CD4-positive, CD25-positive, alpha-beta regulatory T cell (primary cell): ENCODE results near the gene MAST4. TPM values are rescaled to one million over a fixed set of nuclear protein-coding genes. Genes with fewer than 3 reads are reported as not detected.

Experiments used
- ATAC-seq, 2 donors: fragments of 150-1000 bp; cut with Tn5 transposase; one replicate each; pipeline ENCODE4 v1.10.0; 2021; ENCODE audit warnings: low read depth in 2 of 2, moderate number of reproducible peaks in 2 of 2, moderate library complexity in 1 of 2
- DNase-seq, 3 donors: peaks; one replicate each; pipeline versions ENCODE4 v3.0.0 to v3.0.0-alpha.2; 2012 to 2022; ENCODE audit warnings: mixed read lengths in 1 of 3
- H3K27ac ChIP-seq: one replicate; pipeline ENCODE4 v1.7.0; 2013; ENCODE audit warnings: mild to moderate bottlenecking, low read length; ENCODE audit not compliant: insufficient read depth, poor library complexity, severe bottlenecking
- H3K27me3 ChIP-seq: one replicate; pipeline ENCODE4 v1.7.0; 2013; ENCODE audit warnings: low read length; ENCODE audit not compliant: control insufficient read depth, insufficient read depth
- H3K36me3 ChIP-seq: one replicate; pipeline ENCODE4 v1.7.0; 2013; ENCODE audit warnings: mild to moderate bottlenecking, low read length, moderate library complexity; ENCODE audit not compliant: control insufficient read depth, insufficient read depth
- H3K4me1 ChIP-seq: 2 replicates; pipeline ENCODE4 v1.7.0; 2013; ENCODE audit warnings: mild to moderate bottlenecking, low read length; ENCODE audit not compliant: insufficient read depth, control insufficient read depth, poor library complexity, severe bottlenecking
- H3K4me3 ChIP-seq: one replicate; pipeline ENCODE4 v1.7.0; 2013; ENCODE audit warnings: low read depth, mild to moderate bottlenecking, low read length, moderate library complexity
- H3K9me3 ChIP-seq, 2 experiments: 1 replicate in 1 of 2; 2 replicates in 1 of 2; pipeline ENCODE4 v1.7.0; 2013; ENCODE audit warnings: low read length in 2 of 2, mild to moderate bottlenecking in 1 of 2, moderate library complexity in 1 of 2; ENCODE audit not compliant: control insufficient read depth in 2 of 2
- H3K27ac Mint-ChIP-seq, 3 donors: one replicate each; pipeline ENCODE4 v1.8.0; 2020 to 2022; ENCODE audit warnings: mild to moderate bottlenecking in 3 of 3, mixed read lengths in 3 of 3, moderate library complexity in 2 of 3
- H3K27me3 Mint-ChIP-seq: one replicate; pipeline ENCODE4 v1.8.0; 2022; ENCODE audit warnings: mild to moderate bottlenecking, mixed read lengths
- H3K36me3 Mint-ChIP-seq: one replicate; pipeline ENCODE4 v1.8.0; 2020; ENCODE audit warnings: mixed read lengths
- H3K4me1 Mint-ChIP-seq, 4 donors: one replicate each; pipeline ENCODE4 v1.8.0; 2020 to 2022; ENCODE audit warnings: mixed read lengths in 4 of 4, mild to moderate bottlenecking in 1 of 4
- H3K4me3 Mint-ChIP-seq, 4 donors: one replicate each; pipeline ENCODE4 v1.8.0; 2020 to 2022; ENCODE audit warnings: mild to moderate bottlenecking in 4 of 4, mixed read lengths in 4 of 4, moderate library complexity in 3 of 4
- H3K9me3 Mint-ChIP-seq, 7 donors: one replicate each; pipeline ENCODE4 v1.8.0; 2020 to 2022; ENCODE audit warnings: mixed read lengths in 7 of 7, mild to moderate bottlenecking in 3 of 7, moderate library complexity in 2 of 7
- polyA plus RNA-seq, 4 donors: library from polyadenylated mRNA; unstranded; fragments of 300-500 nt; fragmentation: Illumina TruSeq; gene quantifications; one replicate each; pipeline ENCODE4 v1.2.3, GENCODE V29; 2021
- total RNA-seq: library from RNA; stranded (reverse); gene quantifications from one replicate; pipeline ENCODE4 v1.2.3, GENCODE V29; 2022

Gene MAST4
- total and polyA plus RNA-seq, 5 donors from 2014 or later = 11.7 to 54.1 (median 12.7) TPM

DNA sequence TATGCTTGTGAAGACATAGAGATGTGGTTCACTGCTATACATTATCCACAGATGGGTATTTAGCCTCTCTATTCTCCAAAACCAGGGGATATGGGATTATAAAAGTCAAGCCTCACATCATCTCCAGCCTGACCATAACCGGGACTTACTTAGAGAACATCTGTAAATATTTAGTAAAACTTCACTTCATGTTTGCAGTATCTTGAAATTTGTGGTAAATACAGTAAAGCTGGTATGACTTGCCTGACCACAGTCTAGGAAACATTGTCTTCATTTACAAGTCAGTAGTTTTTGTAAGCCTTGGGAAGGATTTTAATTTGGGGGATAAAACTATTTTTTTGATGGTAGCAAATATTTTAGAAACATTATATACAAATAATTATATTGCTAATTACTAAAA lies 64.2 kb downstream of the MAST4 start:
- no peaks in the 10 kb centered on the region for H3K4me1 Mint-ChIP-seq
- H3K9me3 ChIP-seq = no peaks in the 10 kb centered on the region
- no peak overlapping the region for H3K27ac Mint-ChIP-seq
- no peaks in the 10 kb centered on the region for H3K36me3 Mint-ChIP-seq
- H3K27me3 Mint-ChIP-seq = peaks cover 4% of the 10 kb centered on the region
- H3K36me3 ChIP-seq = no peaks in the 10 kb centered on the region
- H3K4me1 ChIP-seq = no peaks in the 10 kb centered on the region
- H3K27me3 ChIP-seq = peaks cover 8% of the 10 kb centered on the region
- ATAC-seq (no peak), DNase-seq (no peak)
- H3K9me3 Mint-ChIP-seq = no peaks in the 10 kb centered on the region
- H3K4me3 ChIP-seq = no peak overlapping the region
- H3K4me3 Mint-ChIP-seq = no peak overlapping the region
- H3K27ac ChIP-seq = no peak overlapping the region

GRCh38 chr5:66661149-66661548 lies 65.0 kb downstream of the MAST4 start:
- peaks cover 8% of the 10 kb centered on the region for H3K27me3 ChIP-seq
- Mint-ChIP-seq H3K4me3 (no peak overlapping the region), H3K4me1 (no peaks in the 10 kb centered on the region), H3K9me3 (no peaks in the 10 kb centered on the region), H3K27ac (no peak overlapping the region), H3K27me3 (peaks cover 4% of the 10 kb centered on the region), H3K36me3 (no peaks in the 10 kb centered on the region)
- no peak for ATAC-seq
- H3K4me1 ChIP-seq = no peaks in the 10 kb centered on the region
- H3K36me3 ChIP-seq = no peaks in the 10 kb centered on the region
- no peak overlapping the region for H3K4me3 ChIP-seq
- H3K9me3 ChIP-seq = no peaks in the 10 kb centered on the region
- H3K27ac ChIP-seq = no peak overlapping the region
- no peak for DNase-seq

DNA sequence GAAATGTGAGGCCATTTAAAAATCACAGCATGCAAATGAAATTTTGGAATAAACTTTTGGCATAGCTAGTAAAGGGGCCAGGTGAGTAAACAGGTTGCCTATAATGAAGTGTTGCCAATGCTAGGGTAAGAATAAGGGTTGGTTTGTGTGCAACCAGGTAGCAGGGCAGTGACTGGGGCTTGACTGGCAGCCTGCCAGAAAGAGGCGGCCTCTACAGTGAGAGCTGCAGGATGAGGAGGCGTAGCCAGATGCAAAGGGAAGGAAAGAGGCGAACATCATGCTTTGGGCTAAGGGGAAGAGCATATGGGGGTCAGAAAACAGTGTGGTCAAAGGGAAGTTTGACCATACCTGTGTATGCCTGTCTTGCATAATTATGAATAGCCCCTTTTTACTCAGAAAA lies 70.6 kb downstream of the MAST4 start:
- Mint-ChIP-seq H3K4me1 (no peaks in the 10 kb centered on the region), H3K36me3 (no peaks in the 10 kb centered on the region), H3K4me3 (no peak overlapping the region), H3K27me3 (peaks cover 4% of the 10 kb centered on the region), H3K27ac (no peak overlapping the region), H3K9me3 (no peaks in the 10 kb centered on the region)
- DNase-seq = no peak
- Histone ChIP-seq H3K27ac (no peak overlapping the region), H3K4me1 (no peaks in the 10 kb centered on the region), H3K36me3 (no peaks in the 10 kb centered on the region), H3K9me3 (no peaks in the 10 kb centered on the region), H3K4me3 (no peak overlapping the region), H3K27me3 (no peaks in the 10 kb centered on the region)
- ATAC-seq = no peak

DNA sequence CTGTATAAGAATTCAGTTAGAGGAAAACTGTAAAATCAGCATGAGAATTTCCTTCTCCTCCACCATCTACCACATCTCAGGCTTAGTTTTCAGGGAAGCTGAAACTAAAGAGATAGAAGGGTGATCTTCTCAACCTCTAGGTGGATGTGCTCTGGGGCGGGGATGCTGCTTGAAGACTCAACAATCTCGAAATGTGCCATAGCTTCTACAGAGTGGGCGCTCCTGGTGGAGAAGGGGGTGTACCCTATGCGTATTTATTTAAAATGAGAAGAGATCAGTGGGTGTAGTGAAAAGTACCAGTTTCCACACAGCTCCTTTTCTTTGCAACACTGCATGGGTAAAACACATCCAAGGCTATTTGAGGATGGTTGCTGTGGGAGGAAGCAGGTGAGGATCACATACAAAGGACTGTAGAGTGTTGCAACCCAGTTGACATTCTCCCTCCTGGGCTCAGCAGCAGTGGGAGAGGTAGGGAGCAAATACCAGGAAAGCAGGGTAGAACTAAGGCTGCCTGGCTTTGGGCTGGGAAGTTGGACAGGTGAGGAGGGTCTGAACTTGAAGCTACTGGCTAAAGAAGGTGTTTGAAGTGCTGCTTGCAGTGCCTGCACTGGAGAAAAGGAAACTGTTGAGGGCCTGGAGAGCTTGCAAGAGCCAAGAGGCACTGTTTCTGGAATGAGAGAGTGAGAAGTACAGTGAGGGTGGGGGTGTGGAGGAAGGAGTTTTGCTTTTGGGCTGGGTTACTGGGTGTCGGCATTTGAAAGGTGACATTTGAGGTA lies 73.1 kb downstream of the MAST4 start:
- H3K9me3 Mint-ChIP-seq = no peaks in the 10 kb centered on the region
- Histone ChIP-seq H3K27me3 (no peaks in the 10 kb centered on the region), H3K9me3 (no peaks in the 10 kb centered on the region), H3K36me3 (no peaks in the 10 kb centered on the region), H3K4me3 (no peak overlapping the region), H3K4me1 (no peaks in the 10 kb centered on the region), H3K27ac (no peak overlapping the region)
- no peaks in the 10 kb centered on the region for H3K36me3 Mint-ChIP-seq
- no peak for DNase-seq
- no peak overlapping the region for H3K4me3 Mint-ChIP-seq
- peaks cover 5% of the 10 kb centered on the region for H3K27me3 Mint-ChIP-seq
- no peaks in the 10 kb centered on the region for H3K4me1 Mint-ChIP-seq
- ATAC-seq = no peak
- H3K27ac Mint-ChIP-seq = no peak overlapping the region

DNA sequence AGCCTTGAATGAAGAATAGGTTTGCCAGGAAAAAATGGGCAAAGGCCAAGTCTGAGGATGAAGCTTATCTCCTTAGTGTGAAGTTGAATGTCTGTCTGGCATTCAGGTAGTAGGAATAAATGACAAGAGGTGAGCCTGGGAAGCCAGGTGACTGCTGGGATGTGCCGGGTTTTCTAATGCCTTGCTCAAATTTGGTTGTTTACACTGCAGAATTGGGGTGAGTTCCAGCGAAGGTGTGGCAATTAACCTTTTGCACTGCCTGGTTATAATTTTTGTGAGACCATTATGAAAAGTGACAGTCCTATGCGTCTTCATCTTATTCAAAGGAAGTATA lies 73.6 kb downstream of the MAST4 start:
- Mint-ChIP-seq H3K9me3 (no peaks in the 10 kb centered on the region), H3K36me3 (no peaks in the 10 kb centered on the region), H3K4me1 (no peaks in the 10 kb centered on the region), H3K27me3 (peaks cover 5% of the 10 kb centered on the region), H3K4me3 (no peak overlapping the region), H3K27ac (no peak overlapping the region)
- no peak overlapping the region for H3K4me3 ChIP-seq
- H3K27me3 ChIP-seq = no peaks in the 10 kb centered on the region
- H3K4me1 ChIP-seq = no peaks in the 10 kb centered on the region
- DNase-seq (no peak), ATAC-seq (no peak)
- no peak overlapping the region for H3K27ac ChIP-seq
- no peaks in the 10 kb centered on the region for H3K36me3 ChIP-seq
- H3K9me3 ChIP-seq = no peaks in the 10 kb centered on the region

DNA sequence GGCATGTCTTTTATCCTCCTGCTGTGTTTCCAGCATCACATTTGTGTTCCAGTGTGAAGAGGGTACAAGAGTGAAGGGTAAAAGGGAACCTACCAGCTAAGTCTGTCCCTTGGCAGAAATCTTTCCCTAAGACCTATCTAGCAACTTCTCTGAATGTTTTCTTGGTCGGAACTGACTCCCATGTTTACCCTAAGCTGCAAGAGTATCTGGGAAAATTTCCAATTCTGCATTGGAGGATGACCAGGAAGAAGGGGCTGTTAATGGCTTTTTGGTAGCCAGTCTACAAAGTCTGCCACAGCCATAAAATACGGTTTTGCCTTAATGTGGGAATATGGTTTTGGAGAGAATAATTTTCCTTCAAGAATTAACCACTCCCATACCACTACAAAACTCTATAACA lies 75.1 kb downstream of the MAST4 start:
- peaks cover 5% of the 10 kb centered on the region for H3K27me3 Mint-ChIP-seq
- ATAC-seq = no peak

GRCh38 chr5:66674802-66675201 lies 78.6 kb downstream of the MAST4 start:
- Histone ChIP-seq H3K9me3 (no peaks in the 10 kb centered on the region), H3K4me3 (no peak overlapping the region), H3K4me1 (no peaks in the 10 kb centered on the region), H3K36me3 (no peaks in the 10 kb centered on the region), H3K27ac (no peak overlapping the region), H3K27me3 (no peaks in the 10 kb centered on the region)
- Mint-ChIP-seq H3K36me3 (no peaks in the 10 kb centered on the region), H3K27me3 (peaks cover 5% of the 10 kb centered on the region), H3K4me3 (no peak overlapping the region), H3K4me1 (no peaks in the 10 kb centered on the region), H3K9me3 (peaks cover 0 to 3% (median 0%) of the 10 kb centered on the region in 7 donors), H3K27ac (no peak overlapping the region)
- ATAC-seq (no peak), DNase-seq (no peak)

More for the DNA sequence above, 75.1 kb downstream of the MAST4 start:
- no peaks in the 10 kb centered on the region for H3K4me1 Mint-ChIP-seq
- no peak overlapping the region for H3K4me3 Mint-ChIP-seq
- no peak for DNase-seq
- no peak overlapping the region for H3K27ac Mint-ChIP-seq
- Histone ChIP-seq H3K36me3 (no peaks in the 10 kb centered on the region), H3K4me3 (no peak overlapping the region), H3K27me3 (no peaks in the 10 kb centered on the region), H3K9me3 (no peaks in the 10 kb centered on the region), H3K27ac (no peak overlapping the region), H3K4me1 (no peaks in the 10 kb centered on the region)
- no peaks in the 10 kb centered on the region for H3K9me3 Mint-ChIP-seq
- no peaks in the 10 kb centered on the region for H3K36me3 Mint-ChIP-seq

DNA sequence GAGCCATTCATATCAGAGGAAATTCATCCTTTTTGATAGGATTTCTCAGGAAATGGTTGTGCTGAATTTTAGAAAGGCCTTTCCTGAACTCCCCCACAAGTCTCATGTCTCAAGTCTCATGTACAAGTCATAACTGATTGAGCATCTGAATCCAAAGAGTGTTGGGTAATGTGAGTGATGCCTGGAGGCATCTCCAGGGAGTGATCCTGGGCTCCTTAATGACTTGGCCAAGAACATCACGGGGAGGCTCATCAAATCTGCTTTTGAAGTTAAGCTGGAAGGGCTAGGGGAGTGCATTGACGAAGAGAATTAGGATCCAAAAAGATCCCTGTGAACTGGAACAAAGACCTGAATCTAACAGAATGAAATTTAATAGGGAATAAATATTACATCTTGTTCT lies 79.2 kb downstream of the MAST4 start:
- H3K4me1 Mint-ChIP-seq = no peaks in the 10 kb centered on the region
- no peak for DNase-seq
- H3K4me3 Mint-ChIP-seq = no peak overlapping the region
- ATAC-seq = no peak
- H3K36me3 Mint-ChIP-seq = no peaks in the 10 kb centered on the region
- Histone ChIP-seq H3K4me3 (no peak overlapping the region), H3K36me3 (no peaks in the 10 kb centered on the region), H3K9me3 (no peaks in the 10 kb centered on the region), H3K27ac (no peak overlapping the region), H3K27me3 (no peaks in the 10 kb centered on the region), H3K4me1 (no peaks in the 10 kb centered on the region)
- H3K27ac Mint-ChIP-seq = no peak overlapping the region
- peaks cover 5% of the 10 kb centered on the region for H3K27me3 Mint-ChIP-seq
- H3K9me3 Mint-ChIP-seq = peaks cover 0 to 3% (median 0%) of the 10 kb centered on the region in 7 donors
